Endothelial cell of umbilical vein (primary cell): Measurements from ENCODE around the gene TENM4. TPM values are rescaled to one million over a fixed set of nuclear protein-coding genes. Genes with fewer than 3 reads are reported as not detected.

Experiments used
- BruUV-seq: library from RNA; stranded (reverse); fragments of 400-500 nt; replicated peaks from 2 replicates; lab custom pipeline; 2021; lab: Mats Ljungman, UMichigan
- CTCF ChIA-PET: fragments of 300-600, 350-600 bp; sonication (Branson Sonifier 250); formaldehyde crosslinking; loops from one replicate; lab custom pipeline; 2021; ENCODE audit warnings: antibody characterized with exemption, inconsistent platforms; lab: Charles Lee
- POLR2A ChIA-PET: fragments of 300-600, 350-600 bp; sonication (Branson Sonifier 250); formaldehyde crosslinking; loops from one replicate; lab custom pipeline; 2021; ENCODE audit warnings: antibody characterized with exemption, inconsistent platforms; lab: Charles Lee
- DNase-seq: peaks from one replicate; pipeline ENCODE4 v3.0.0-alpha.2; 2011; ENCODE audit warnings: low read depth, low spot score
- FAIRE-seq: peaks from 2 replicates; lab custom pipeline; 2011; peaks lifted over from hg19 to GRCh38; lab: Jason Lieb, UNC
- H2AFZ ChIP-seq: 2 replicates; pipeline ENCODE4 v1.6.0; 2012; ENCODE audit warnings: low read depth, low read length, control low read depth, inconsistent platforms
- H3K27ac ChIP-seq: 2 replicates; pipeline ENCODE4 v1.5.1; 2011; ENCODE audit warnings: low read depth, mild to moderate bottlenecking, control low read depth, low read length, moderate library complexity; ENCODE audit not compliant: insufficient read depth
- H3K27me3 ChIP-seq, 2 experiments: 2 replicates each; pipeline versions ENCODE4 v1.6.0 to v1.6.1; 2011; ENCODE audit warnings: low read length in 2 of 2, mixed read lengths in 1 of 2; ENCODE audit not compliant: control insufficient read depth in 2 of 2, insufficient read depth in 2 of 2
- H3K36me3 ChIP-seq, 2 experiments: 2 replicates in 1 of 2; 3 replicates in 1 of 2; pipeline ENCODE4 v1.5.1; 2011; ENCODE audit warnings: low read length in 2 of 2, mild to moderate bottlenecking in 1 of 2, moderate library complexity in 1 of 2; ENCODE audit not compliant: control insufficient read depth in 2 of 2, insufficient read depth in 2 of 2; ENCODE audit errors: extremely low read depth in 1 of 2
- H3K4me1 ChIP-seq: 3 replicates; pipeline ENCODE4 v1.5.1; 2011; ENCODE audit warnings: mild to moderate bottlenecking, low read length; ENCODE audit not compliant: control insufficient read depth, insufficient read depth; ENCODE audit errors: extremely low read depth
- H3K4me2 ChIP-seq: 2 replicates; pipeline ENCODE4 v1.6.1; 2011; ENCODE audit warnings: low read length, control low read depth, mixed read lengths; ENCODE audit not compliant: insufficient read depth
- H3K4me3 ChIP-seq, 3 experiments: fragments of 200-600 bp in 1 of 3; sonication (generic), shearing (Covaris generic) in 1 of 3; replicated peaks in 1 of 3; 2 replicates each; pipeline ENCODE4 v1.5.1; 2011 to 2016; ENCODE audit warnings: control low read depth in 3 of 3, low read length in 3 of 3, mild to moderate bottlenecking in 2 of 3, inconsistent platforms in 1 of 3, low read depth in 1 of 3, moderate library complexity in 1 of 3; ENCODE audit not compliant: insufficient read depth in 1 of 3
- H3K79me2 ChIP-seq: 2 replicates; pipeline ENCODE4 v1.6.0; 2012; ENCODE audit warnings: low read length, inconsistent platforms; ENCODE audit not compliant: control insufficient read depth, insufficient read depth
- H3K9ac ChIP-seq: replicated peaks from 2 replicates; pipeline ENCODE3; 2011; ENCODE audit warnings: low read length, control low read depth; ENCODE audit not compliant: insufficient read depth; ENCODE audit errors: extremely low read depth
- H3K9me1 ChIP-seq: replicated peaks from 3 replicates; pipeline ENCODE4 v1.6.0; 2011; ENCODE audit warnings: mild to moderate bottlenecking, low read length; ENCODE audit not compliant: control insufficient read depth, insufficient read depth; ENCODE audit errors: extremely low read depth
- H3K9me3 ChIP-seq: replicated peaks from 2 replicates; pipeline ENCODE4 v1.5.1; 2012; ENCODE audit warnings: low read length, inconsistent platforms; ENCODE audit not compliant: control insufficient read depth, insufficient read depth
- H4K20me1 ChIP-seq: replicated peaks from 2 replicates; pipeline ENCODE3; 2011; ENCODE audit warnings: mild to moderate bottlenecking, low read length; ENCODE audit not compliant: control insufficient read depth, insufficient read depth; ENCODE audit errors: extremely low read depth
- CTCF ChIP-seq, 2 donors: IDR thresholded peaks; 1 replicate in 1 of 2; 2 replicates in 1 of 2; pipeline ENCODE4 v1.5.1; 2011; ENCODE audit warnings: low read length in 2 of 2, mild to moderate bottlenecking in 2 of 2, moderate library complexity in 2 of 2, control low read depth in 1 of 2, inconsistent platforms in 1 of 2, low read depth in 1 of 2; ENCODE audit not compliant: insufficient read depth in 1 of 2; ENCODE audit errors: extremely low read depth in 1 of 2
- EZH2 ChIP-seq: IDR thresholded peaks from 2 replicates; pipeline ENCODE4 v1.6.1; 2012; ENCODE audit warnings: borderline replicate concordance, low read depth, mild to moderate bottlenecking, moderate library complexity, low read length, inconsistent platforms; ENCODE audit not compliant: severe bottlenecking
- FOS ChIP-seq: IDR thresholded peaks from 2 replicates; pipeline ENCODE4 v1.6.1; 2011; ENCODE audit warnings: mild to moderate bottlenecking, low read length, moderate library complexity, borderline replicate concordance; ENCODE audit not compliant: insufficient read depth
- GATA2 ChIP-seq: IDR thresholded peaks from 2 replicates; pipeline ENCODE4 v1.7.0; 2011; ENCODE audit warnings: low read depth, mild to moderate bottlenecking, moderate library complexity, mixed read lengths, low read length; ENCODE audit not compliant: insufficient read length, insufficient read depth
- JUN ChIP-seq: IDR thresholded peaks from 2 replicates; pipeline ENCODE4 v1.6.1; 2011; ENCODE audit warnings: borderline replicate concordance, low read depth; ENCODE audit not compliant: insufficient read length, insufficient read depth
- MAX ChIP-seq: IDR thresholded peaks from 2 replicates; pipeline ENCODE4 v1.6.1; 2011; ENCODE audit not compliant: insufficient read depth, insufficient read length
- MYC ChIP-seq: IDR thresholded peaks from one replicate; pipeline ENCODE4 v1.6.1; 2011; ENCODE audit warnings: mild to moderate bottlenecking, low read depth, low read length
- POLR2A ChIP-seq: IDR thresholded peaks from 2 replicates; pipeline ENCODE4 v1.6.1; 2012; ENCODE audit warnings: low read depth, mild to moderate bottlenecking, control low read depth, low read length
- POLR2AphosphoS5 ChIP-seq: IDR thresholded peaks from 2 replicates; pipeline ENCODE4 v1.6.1; 2012; ENCODE audit warnings: low read depth, mild to moderate bottlenecking, control low read depth, low read length, moderate library complexity; ENCODE audit not compliant: insufficient read depth
- dilution Hi-C: fragments of 300-500 bp; cut with MboI; formaldehyde crosslinking; loops from one replicate; pipeline ENCODE4 v1.15.0; 2019; ENCODE audit warnings: low sequenced_read_pairs; ENCODE audit not compliant: extremely low pct_ligation_motif_present
- intact Hi-C: fragments of 100-400 bp; cut with micrococcal nuclease; formaldehyde crosslinking; loops from one replicate; pipeline ENCODE4 v1.10.0; 2022
- polyA plus RNA-seq, 4 experiments: library from polyadenylated mRNA; depleted of rRNA in 3 of 4; stranded (reverse) in 3 of 4; unstranded in 1 of 4; fragments of >200 nt; gene quantifications; 2 replicates each; pipeline versions ENCODE4 v1.2.1 to v1.2.3, GENCODE V29; 2011 to 2012; ENCODE audit warnings: missing spikeins in 1 of 4
- total RNA-seq: library from RNA; stranded (reverse); gene quantifications from 2 replicates; pipeline ENCODE4 v1.2.3, GENCODE V29; 2021

TENM4 gene
- total and polyA plus RNA-seq, 2 donors (not counting 3 experiments of a cell fraction or from before 2014, with no cell fraction given), result 0.06 to 0.27 TPM

- no peaks in the 10 kb centered on the region for H3K4me1 ChIP-seq
- BruUV-seq, result no TSS peak
- H2AFZ ChIP-seq, result no peak overlapping the region
- H3K36me3 ChIP-seq, result no peaks in the 10 kb centered on the region
- H3K4me3 ChIP-seq, result no peak overlapping the region
- no peak overlapping the region for H3K9ac ChIP-seq
- H3K9me1 ChIP-seq, result no peaks in the 10 kb centered on the region
- no peak overlapping the region for H3K4me2 ChIP-seq
- H3K79me2 ChIP-seq, result no peaks in the 10 kb centered on the region
- FAIRE-seq (no peak), DNase-seq (no peak)
- ChIA-PET CTCF (interaction anchor here (1.0 kb wide), 1 partner anchor 8 kb away, joined by 3 read pairs; no protein-coding TSS in a partner anchor), POLR2A (no interaction called here)
- dilution Hi-C loops, result no loop called here
- intact Hi-C loops, result no loop called here
- H3K27ac ChIP-seq, result no peak overlapping the region
- no peaks in the 10 kb centered on the region for H3K9me3 ChIP-seq
- H4K20me1 ChIP-seq, result no peaks in the 10 kb centered on the region
- no peak for TF ChIP-seq MAX
- no peak for TF ChIP-seq CTCF (IDR thresholded peaks at IDR 0.05; ENCODE audit: extremely low read depth in 1 of 2, insufficient read depth in 1 of 2, low read depth in 1 of 2, low read length in 2 of 2)
- no peak for TF ChIP-seq EZH2
- no peak for TF ChIP-seq MYC
- no peak for TF ChIP-seq GATA2
- no peak for TF ChIP-seq POLR2AphosphoS5
- no peak for TF ChIP-seq JUN
- TF ChIP-seq FOS, result no peak
- TF ChIP-seq POLR2A, result no peak
- no peaks in the 10 kb centered on the region for H3K27me3 ChIP-seq
Measured at GRCh38 chr11:78653294-78653909, 787.4 kb downstream of the TENM4 start.
